B cell (primary cell): Measurements from ENCODE around the gene RGS17.

Experiments
- EZH2 ChIP-seq: IDR thresholded peaks from 2 replicates; pipeline ENCODE4 v1.6.1; 2012; ENCODE audit warnings: borderline replicate concordance, low read depth, mild to moderate bottlenecking, moderate library complexity, low read length; ENCODE audit not compliant: insufficient read depth, poor library complexity, severe bottlenecking
- TF ChIP-seq, protein P1 (sequence below): fragments of 200-600 bp; IDR thresholded peaks from one replicate; pipeline ENCODE4 v1.8.0; 2022; ENCODE audit warnings: antibody characterized with exemption, mild to moderate bottlenecking

DNA sequence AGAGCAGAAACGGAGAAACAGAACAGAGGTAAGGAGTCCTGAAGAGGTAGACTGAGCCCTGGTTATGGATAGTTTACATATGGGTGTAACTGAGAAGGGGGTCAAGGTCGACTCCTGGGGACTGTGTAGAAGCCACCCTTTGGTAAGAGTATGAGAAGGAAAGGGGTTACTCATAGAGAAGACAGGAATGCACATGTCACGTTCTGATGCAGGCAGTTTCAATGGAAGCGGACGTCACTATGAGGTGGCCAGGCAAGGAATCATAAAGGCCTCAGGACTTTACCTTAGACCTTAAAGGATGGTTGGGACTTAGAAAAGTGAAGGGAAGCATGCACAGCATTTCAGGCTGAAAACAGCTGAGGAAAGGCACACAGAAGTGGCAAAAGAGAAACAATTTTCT lies 25.1 kb downstream of the RGS17 start:
- TF ChIP-seq EZH2: no peak
- TF ChIP-seq, protein P1, sequence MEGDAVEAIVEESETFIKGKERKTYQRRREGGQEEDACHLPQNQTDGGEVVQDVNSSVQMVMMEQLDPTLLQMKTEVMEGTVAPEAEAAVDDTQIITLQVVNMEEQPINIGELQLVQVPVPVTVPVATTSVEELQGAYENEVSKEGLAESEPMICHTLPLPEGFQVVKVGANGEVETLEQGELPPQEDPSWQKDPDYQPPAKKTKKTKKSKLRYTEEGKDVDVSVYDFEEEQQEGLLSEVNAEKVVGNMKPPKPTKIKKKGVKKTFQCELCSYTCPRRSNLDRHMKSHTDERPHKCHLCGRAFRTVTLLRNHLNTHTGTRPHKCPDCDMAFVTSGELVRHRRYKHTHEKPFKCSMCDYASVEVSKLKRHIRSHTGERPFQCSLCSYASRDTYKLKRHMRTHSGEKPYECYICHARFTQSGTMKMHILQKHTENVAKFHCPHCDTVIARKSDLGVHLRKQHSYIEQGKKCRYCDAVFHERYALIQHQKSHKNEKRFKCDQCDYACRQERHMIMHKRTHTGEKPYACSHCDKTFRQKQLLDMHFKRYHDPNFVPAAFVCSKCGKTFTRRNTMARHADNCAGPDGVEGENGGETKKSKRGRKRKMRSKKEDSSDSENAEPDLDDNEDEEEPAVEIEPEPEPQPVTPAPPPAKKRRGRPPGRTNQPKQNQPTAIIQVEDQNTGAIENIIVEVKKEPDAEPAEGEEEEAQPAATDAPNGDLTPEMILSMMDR: no peak
